Measurements from ENCODE around the gene SUN3.

GRCh38 chr7:47991741-47992311, 37.1 kb downstream of the SUN3 start:
- TF ChIP-seq ZNF668 (CRISPR knock-in tag; IDR thresholded peaks at IDR 0.05), result no peak
- TF ChIP-seq ZNF766 (CRISPR knock-in tag; conservative IDR thresholded peaks at IDR 0.05), result no peak
- TF ChIP-seq TAL1 (IDR thresholded peaks at IDR 0.05), result no peak
- peak; percentile 50 to 67 (median 63) for TF ChIP-seq CTCF (IDR thresholded peaks at IDR 0.05 in 2 of 3, conservative IDR thresholded peaks at IDR 0.05 in 1 of 3; ENCODE audit: insufficient read depth in 2 of 3, low read depth in 1 of 3, low read length in 3 of 3)
- TF ChIP-seq EZH2 (IDR thresholded peaks at IDR 0.05; ENCODE audit: borderline replicate concordance, low read depth, low read length), result no peak
- TF ChIP-seq JUND (IDR thresholded peaks at IDR 0.05; ENCODE audit: borderline replicate concordance, low read depth, low read length), result no peak
- TF ChIP-seq JUND (tag; IDR thresholded peaks at IDR 0.05; ENCODE audit: borderline replicate concordance, low read depth, low read length), result no peak; the same call in 2 of the 3 replicates
- TF ChIP-seq CREB1 (IDR thresholded peaks at IDR 0.05), result no peak
- TF ChIP-seq CREB1 (CRISPR knock-in tag; IDR thresholded peaks at IDR 0.05), result no peak
- no peak for TF ChIP-seq TBL1XR1 (IDR thresholded peaks at IDR 0.05; ENCODE audit: low read length in 2 of 2)
- TF ChIP-seq MAFG (tag; conservative IDR thresholded peaks at IDR 0.05), result no peak
- TF ChIP-seq TSHZ1 (CRISPR knock-in tag; IDR thresholded peaks at IDR 0.05), result no peak
